T-helper 2 cell treated with Interferon-gamma antibody and Interleukin-4, amounts not matched to agents 100 ng/mL and 5 ng/mL, for 36 hours (primary cell): Measurements from ENCODE around the gene HSPB9. TPM values are rescaled to one million over a fixed set of nuclear protein-coding genes. Genes with fewer than 3 reads are reported as not detected.

Experiments
- total RNA-seq: library from RNA; stranded (reverse); gene quantifications from 2 replicates; pipeline ENCODE4 v1.2.3, GENCODE V29; 2022

HSPB9 gene
- total RNA-seq, 1 donor from 2014 or later = not detected

Other genes with a start within 250 kb of the HSPB9 start
- gene ACLY, start 203.9 kb upstream of the HSPB9 start, total RNA-seq = 182 and 188 TPM in 2 replicates
- 0.66 and 0.73 TPM in 2 replicates for gene ODAD4, start 192.2 kb upstream of the HSPB9 start, total RNA-seq
- gene CNP, start 156.0 kb upstream of the HSPB9 start, total RNA-seq = 74.0 and 80.6 TPM in 2 replicates
- gene DNAJC7, start 105.4 kb upstream of the HSPB9 start, total RNA-seq = 103 and 111 TPM in 2 replicates
- 22.2 and 24.7 TPM in 2 replicates for gene NKIRAS2, start 102.7 kb upstream of the HSPB9 start, total RNA-seq
- gene C17orf113, start 72.2 kb upstream of the HSPB9 start, total RNA-seq = 0.05 and 0.11 TPM in 2 replicates
- gene ZNF385C, start 24.3 kb upstream of the HSPB9 start, total RNA-seq = not detected in 2 replicates
- 35.9 and 38.8 TPM in 2 replicates for gene DHX58, start 10.1 kb upstream of the HSPB9 start, total RNA-seq
- 45.4 and 45.5 TPM in 2 replicates for gene KAT2A, start 1.4 kb upstream of the HSPB9 start, total RNA-seq
- 91.7 and 95.8 TPM in 2 replicates for gene RAB5C, start 32.2 kb downstream of the HSPB9 start, total RNA-seq
- 0.11 and 0.16 TPM in 2 replicates for gene KCNH4, start 58.3 kb downstream of the HSPB9 start, total RNA-seq
- not detected in 2 replicates for gene HCRT, start 62.6 kb downstream of the HSPB9 start, total RNA-seq
- gene GHDC, start 71.7 kb downstream of the HSPB9 start, total RNA-seq = 15.3 and 15.9 TPM in 2 replicates
- gene STAT5B, start 153.6 kb downstream of the HSPB9 start, total RNA-seq = 147 and 149 TPM in 2 replicates
- gene STAT5A, start 165.7 kb downstream of the HSPB9 start, total RNA-seq = 123 and 124 TPM in 2 replicates